HG02970 (cell line): Measurements from ENCODE around the gene SOX13.
"Not testable (repeated sequence)": the region's sequence is repeated elsewhere in the genome, so short reads cannot be mapped to it uniquely, and the experiment has no call there.

Source experiments
- ATAC-seq: cut with Tn5 transposase; IDR thresholded peaks from one replicate; pipeline ENCODE4 v1.9.1; 2021; ENCODE audit warnings: mild to moderate bottlenecking, moderate library complexity, moderate number of reproducible peaks; ENCODE audit not compliant: unreplicated experiment, low FRiP score

The SOX13 gene

DNA sequence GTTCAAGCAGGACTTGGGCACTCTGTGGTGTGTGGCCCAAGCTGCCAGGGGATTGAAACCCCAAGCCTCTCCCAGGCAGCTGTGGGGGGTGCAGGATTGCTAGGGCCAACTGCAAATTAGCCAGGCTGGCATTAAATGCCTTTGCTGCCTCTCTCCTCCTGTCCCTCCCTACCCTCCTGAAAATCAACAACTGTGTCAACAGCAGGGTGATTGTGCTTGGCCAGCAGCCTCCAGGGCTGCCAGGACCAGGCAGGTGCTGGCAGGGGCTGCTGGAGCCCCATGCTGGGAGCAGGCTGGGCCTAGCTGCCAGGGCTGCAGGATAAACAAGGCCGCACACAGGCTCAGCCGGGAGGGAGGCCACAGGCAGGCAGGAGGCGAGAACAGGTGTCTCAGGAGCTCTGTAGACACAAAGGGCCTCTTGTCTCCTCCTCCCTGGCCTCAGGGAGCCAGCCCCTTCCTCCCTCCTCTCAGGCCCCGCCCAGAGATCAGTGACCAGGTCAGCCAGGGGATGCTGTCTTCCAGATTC, 11.4 kb downstream of the SOX13 start:
- ATAC-seq, result no peak

DNA sequence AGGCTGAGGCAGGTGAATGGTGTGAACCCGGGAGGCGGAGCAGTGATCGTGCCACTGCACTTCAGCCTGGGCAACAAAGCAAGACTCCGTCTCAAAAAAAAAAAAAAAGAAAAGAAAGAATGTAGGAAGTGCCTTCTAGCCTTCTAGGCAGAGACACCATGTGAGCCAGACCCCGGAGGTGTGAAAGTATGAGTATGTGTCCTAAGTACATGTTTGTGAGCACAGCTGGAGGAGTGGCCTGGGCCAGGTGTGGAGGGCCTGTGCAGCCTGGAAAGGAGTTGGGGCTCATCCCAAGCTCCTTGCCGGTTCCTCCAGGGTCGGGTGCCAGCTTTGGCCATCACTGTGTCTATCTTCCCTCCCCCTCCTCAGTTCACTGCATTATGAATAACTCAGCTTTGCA, 13.0 kb downstream of the SOX13 start:
- ATAC-seq, result no peak

DNA sequence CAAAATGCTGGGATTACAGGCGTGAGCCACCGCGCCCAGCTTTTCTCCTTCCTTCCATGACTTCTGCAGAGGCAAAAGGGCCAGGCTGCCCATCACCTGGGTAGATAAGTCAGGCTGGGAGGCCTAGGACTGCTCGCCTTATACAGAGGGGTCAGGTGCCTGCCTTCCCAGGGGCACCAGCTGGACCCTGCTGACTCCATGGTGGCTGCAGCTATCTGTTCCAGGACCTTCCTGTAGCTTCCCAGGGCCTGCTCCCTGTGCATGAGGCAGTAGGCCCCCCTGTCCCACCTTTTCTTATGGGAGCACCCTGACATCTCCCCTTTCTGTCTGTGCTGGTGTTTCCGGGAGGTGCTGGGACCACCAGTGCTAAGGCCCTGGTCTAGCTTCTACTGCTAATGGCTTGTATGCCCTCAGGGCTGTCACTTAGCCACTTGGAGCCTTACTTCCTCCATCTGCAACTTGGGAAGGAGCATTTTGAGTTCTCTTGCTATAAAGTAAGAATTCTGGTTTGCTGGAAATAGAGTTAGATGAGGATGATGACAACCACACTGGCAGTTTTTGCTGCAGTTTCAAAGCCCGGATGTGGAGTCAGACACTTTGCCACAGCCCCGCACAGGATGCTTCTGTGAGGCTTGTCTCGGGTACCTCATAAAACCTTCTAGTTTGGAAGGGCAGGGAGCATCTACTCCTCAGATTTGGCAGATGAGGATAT, 14.4 kb downstream of the SOX13 start:
- no peak for ATAC-seq

DNA sequence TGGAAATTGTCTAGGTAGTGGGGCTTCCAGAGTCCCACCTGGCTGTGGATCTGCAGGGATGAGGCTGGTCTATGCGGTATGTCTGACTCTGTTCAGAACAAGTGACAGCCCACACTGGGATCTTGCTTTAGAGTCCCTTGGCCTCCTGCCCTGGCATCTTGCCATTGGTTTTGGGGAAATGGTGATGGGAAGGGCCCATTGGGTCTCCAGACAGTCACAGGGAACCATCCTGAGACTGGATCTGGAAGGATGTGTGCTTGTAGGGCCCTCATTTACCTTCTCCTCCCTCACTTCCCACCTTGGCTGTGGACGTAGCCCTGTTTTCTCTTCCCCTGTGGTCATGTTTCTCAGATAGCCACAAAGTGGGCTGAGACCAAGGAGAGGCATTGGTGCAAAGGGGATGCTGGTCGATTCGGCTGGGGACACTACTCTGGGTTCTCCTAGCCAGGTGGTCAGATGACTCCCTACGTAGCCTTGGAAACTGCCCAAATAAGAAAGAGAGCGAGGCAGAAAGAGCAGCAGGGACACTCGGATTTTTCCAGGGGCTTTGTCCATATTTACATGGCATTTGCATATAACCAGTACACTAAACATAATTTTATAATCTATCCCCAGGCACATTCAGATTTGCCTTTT, 15.1 kb downstream of the SOX13 start:
- ATAC-seq, result no peak

DNA sequence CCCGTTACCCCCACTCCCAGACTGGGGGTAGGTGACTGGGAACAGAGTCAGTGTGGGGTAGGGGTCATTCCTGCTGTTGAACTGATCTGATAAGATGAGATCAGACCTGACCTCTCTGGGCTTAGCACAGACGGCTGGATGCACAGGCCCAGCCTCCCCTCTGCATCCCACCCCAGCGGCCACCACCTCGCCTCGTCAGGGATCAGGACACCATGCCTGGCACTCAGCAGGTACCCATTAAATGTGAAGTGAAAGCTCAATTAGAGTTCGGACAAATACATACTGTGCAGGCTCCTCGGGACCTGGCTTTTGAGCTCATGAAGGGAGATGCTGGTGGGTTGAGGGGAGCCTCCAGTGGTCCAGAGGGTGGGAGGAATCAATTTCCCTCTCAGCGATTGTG, 15.7 kb downstream of the SOX13 start:
- no peak for ATAC-seq

DNA sequence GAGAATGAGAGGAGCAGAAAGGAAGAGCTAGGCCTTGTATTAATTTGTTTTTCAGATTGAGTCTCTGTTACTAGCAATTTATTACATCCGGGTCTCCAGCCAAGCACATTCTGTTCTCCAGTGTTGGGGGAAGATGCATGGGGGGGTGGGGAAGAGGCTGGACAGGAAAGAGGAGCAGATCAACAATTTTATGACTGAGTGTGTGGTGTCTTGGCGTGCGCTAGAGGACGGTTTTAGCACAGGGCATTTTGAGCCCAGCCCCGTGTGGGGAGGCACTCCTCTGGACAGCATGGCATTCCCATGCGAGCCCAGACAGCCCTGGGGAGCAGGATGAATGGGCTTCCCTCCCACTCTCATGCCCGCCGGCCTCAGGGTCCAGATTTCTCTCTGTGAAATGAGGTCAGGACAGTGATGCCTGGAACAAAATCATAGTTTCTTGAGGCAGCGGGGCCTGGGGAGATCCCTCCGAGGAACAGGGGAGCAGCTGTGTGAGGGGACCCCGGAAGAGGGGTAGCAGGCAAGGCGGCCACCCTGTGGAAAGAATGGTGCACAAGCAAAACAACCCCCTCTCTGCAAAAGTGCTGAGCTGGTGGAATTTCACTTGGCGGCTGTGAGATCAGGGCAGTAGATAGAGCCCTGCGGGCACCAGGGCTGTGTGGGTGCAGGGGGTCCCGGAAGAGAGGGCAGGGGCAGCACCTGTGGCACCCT, 16.3 kb downstream of the SOX13 start:
- ATAC-seq, result no peak

DNA sequence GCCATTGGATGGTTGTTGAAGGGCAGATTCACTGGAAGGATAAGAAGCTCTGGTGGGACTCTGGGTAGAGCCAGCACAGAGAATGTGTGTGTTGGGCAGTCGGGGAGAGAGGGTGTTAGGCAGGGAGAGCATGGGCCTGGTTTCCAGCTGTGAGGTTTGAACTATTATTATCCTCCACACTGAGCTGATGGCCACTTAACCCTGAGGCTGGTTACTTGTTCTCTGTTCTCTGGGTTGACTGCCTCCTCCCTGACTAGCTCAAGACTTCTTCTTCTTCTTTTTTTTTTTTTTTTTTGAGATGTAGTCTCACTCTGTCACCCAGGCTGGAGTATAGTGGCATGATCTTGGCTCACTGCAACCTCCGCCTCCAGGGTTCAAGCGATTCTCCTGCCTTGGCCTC, 17.2 kb downstream of the SOX13 start:
- not testable (repeated sequence) for ATAC-seq

DNA sequence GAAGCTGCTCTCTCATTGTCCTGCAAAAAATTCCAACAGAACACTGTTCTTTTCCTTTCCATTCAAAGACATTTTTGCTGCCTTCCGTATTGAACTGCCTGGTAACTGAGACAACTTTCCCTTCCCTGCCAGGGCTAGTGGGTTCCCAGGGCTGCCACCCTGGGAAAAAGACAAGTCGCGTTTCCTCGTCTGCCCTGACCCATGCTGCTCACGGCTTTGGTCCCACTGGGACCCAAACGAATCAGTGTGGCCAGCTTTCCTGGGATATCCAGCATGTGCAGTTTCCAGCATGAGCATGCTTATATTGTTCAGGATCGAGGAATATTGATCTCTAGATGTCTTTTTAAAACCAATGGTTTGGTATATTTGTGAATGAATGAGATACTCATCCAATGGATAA, 18.2 kb downstream of the SOX13 start:
- ATAC-seq, result no peak

DNA sequence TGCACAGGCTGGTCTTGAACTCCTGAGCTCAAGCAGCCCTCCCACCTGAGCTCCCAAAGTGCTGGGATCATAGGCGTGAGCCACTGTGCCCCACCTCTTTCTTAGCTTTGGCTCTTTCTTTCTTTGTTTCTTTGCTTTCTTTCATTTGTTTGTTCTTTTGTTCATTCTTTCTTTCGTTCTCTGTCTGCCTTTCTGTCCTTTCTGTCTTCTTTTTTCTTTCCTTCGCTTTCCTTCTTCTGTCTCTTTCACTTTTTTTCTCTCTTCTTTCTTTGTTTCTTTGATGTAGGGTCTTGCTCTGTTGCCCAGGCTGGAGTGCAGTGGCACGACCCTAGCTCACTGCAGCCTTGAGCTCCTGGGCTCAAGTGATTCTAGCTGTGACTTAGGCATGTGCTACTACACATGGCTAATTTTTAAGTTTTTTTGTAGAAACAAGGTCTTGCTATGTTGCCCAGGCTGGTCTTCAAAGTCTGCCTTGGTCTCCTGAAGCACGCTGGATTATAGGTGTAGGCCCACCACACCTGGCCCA, 18.9 kb downstream of the SOX13 start:
- no peak for ATAC-seq

DNA sequence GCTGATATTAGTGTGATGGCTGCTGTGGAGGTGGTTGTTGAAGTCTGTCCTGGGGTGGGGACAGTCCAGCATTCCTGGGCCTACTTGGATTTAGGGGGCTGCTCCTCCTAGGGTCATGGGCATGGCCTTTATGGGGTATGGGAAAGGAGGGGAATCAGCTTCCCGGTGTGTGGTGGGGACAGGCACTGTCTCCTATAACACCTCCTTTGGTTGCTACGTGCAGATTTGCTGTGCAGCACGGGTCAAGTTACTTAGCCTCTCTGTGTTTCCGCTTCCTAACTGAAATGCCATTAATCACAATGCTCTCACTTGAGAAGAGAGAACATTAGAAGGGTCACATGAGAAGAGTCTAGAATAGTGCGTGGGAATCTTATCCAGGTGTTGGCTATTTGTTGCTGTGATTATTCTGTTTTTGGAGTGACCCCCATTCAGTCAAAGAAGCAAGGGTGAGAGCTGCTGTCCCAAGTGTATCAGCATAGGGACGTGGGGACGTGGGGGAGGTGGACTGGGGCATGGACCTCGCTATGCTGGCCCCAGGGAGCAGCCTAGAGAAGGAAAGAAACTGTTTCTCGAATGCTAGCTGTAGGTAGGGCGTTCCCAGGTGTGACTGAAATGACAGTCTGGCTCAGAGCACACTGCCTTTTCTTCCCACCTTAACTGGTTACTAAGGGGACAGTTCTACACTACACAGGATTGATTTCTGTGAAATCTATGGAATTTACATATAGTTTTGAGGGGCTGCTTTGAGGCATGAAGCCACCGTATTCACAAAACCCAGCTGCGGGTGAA, 19.9 kb downstream of the SOX13 start:
- ATAC-seq, result no peak

DNA sequence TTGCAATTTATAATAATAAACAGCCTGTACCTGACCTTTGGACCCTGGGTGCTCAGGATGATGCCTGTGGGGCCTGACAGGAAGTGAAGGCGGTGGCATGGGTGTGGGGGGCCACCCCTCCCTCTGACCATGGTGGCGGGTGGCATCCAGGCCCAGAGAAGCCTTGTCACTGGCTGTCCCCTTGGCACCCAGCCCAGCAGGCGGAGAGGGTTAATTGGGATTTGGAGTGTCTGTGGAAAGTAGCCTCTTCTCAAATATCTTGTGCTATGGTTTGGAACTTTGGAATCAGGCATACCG, 20.5 kb downstream of the SOX13 start:
- no peak for ATAC-seq

DNA sequence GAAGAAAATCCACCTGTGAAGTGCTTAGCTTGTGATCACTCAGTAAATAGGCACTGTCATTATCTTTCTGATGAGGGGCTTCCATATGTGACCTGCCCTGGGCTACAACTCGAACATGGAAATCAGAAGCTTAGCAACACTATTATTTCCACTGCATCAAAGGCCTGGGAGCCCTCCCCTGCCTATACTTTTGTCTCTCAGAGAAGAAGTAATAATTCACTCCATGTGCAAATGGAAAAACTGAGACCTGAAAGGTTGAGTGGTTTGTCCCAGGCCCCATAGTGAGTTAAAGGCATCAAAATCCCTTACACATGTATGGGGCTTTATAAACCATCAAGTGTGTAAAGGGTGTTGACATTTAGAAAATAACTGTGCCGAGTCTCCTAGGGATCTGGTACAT, 20.9 kb downstream of the SOX13 start:
- no peak for ATAC-seq

DNA sequence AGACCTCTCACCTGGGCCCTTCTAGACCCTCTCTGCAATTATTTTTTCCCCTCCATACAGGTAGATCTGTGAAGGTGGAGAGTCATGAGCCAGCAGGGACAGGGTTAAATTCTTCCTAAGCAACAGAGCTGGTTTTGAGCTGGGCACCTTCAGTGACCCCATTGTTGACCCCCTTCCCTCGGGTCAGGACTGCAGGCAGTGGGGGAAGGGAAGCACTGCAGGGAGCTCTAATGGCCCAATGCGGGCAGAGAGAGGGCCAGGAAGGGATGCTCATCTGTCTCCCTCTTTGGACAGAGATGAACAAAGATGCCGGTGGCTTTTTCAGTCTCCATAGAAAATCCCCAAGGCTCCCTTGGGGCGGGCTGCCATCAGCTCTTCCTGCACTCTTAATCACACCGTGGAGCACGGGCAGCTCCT, 21.4 kb downstream of the SOX13 start:
- no peak for ATAC-seq

DNA sequence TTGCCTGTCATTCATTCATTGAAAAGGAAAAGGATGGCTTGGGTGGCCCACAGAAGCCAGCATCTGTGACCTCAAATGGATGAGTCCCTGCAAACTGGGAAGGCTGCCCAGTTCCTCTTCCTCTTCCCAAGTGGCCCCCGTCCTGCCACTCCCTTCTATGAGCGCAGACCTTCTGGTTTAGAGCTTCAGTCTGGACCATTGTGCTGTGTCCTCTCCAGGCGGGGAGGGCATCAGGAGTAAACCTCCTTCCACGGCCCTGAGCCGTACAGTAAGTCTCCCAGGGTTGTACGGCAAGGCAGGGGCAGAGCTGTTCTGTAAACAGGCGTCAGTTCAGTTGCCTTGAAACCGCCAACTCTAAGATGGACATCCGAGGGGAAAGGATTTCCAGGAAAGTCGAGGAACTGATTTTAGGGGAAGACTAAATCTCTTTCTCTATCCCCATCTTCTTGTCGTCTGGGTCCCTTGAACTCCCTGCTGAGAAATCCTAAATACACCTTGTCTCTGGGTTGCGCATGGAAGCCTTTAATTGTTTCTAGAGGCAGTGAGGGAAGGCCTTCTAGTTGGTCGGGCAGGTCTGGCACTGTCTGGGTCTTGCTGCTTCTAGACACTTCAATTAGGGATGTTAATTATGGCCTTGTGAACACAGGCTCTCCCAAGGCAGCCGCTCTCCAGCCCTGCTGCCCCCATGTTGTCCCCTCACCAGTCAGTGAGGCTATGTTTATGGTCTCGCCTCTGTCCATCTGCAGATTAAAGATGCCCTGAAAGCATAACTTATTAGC, 22.1 kb downstream of the SOX13 start:
- no peak for ATAC-seq

DNA sequence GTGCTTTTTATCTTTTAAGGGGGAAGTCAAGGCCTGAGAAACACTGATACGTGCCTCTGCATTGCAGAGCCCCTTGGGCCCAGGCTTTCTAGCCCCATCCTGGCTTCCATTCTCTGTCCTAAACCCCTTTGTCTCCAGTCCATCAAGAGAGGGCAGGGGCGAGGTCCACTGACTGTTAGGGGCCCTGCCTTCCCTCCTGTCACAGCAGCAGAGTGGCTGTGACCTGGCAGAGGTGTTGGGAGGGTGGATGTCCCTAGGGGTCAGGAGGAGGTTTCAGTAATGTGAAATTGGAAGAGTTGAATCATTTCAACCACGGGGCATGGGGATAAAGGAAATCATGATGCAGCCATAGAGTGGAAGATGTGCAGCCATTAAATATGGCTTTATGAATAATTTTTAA, 24.0 kb downstream of the SOX13 start:
- ATAC-seq, result no peak

DNA sequence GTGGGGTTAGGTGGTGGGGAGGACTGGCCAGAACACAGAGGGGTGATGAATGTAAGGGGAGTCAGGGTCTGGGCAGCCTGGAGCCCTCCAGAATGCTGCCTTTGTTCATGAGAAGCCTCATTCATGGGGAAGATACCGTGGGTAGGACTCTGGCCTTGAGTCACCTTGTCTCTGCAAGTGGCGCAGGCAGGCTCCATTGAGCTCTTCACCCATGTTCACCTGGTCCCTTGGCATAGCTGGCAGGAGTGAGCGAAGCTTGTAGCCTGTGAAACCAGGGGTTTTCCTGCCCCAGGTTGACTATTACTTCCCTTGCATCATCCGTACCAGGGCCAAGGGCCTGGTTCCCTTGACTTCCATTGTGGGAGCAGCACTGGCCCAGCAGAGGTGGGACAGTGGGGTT, 25.8 kb downstream of the SOX13 start:
- ATAC-seq, result no peak

DNA sequence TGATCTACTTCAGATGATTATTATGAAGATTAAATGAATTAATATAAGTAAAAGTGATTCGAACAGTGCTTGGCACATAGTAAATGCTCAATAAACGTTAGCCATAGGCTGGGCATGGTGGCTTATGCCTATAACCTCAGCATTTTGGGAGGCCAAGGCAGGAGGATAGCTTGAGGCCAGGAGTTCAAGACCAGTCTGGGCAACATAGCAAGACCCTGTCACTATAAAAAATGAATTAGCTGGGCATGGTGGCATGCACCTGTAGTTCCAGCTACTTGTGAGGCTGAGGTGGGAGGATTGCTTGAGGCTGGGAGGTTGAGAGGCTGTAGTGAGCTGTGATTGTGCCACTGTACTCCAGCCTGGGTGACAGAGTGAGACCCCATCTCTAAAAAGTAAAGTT, 26.8 kb downstream of the SOX13 start:
- ATAC-seq, result not testable (repeated sequence)

DNA sequence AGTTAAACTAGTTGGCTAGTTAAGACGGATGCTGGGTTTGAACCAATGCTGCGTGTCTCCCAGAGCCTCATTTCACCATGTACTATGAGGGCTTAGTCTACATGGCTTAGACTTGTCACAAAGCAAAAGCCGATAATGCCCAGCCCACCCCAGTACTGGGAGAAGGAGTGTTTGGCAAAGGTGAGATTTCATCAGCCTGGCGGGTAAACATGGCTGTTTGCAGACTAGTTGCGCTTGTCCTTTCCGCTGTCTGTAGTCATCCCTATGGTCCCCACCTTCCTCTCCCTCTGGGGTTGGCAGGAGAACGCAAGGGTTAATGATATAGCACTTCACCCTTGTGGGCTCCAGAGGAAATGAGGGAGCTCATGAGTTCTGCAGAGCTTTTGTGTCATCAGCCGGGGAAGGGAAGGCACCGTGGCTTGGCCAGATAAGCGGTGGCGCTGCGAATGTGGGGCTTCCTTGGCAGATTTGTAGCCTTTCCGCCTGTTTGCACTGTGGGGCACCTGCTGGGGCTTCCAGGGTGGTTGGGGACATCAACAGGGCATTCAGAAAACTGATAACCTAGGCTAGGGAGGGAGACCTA, 29.2 kb downstream of the SOX13 start:
- ATAC-seq, result no peak

DNA sequence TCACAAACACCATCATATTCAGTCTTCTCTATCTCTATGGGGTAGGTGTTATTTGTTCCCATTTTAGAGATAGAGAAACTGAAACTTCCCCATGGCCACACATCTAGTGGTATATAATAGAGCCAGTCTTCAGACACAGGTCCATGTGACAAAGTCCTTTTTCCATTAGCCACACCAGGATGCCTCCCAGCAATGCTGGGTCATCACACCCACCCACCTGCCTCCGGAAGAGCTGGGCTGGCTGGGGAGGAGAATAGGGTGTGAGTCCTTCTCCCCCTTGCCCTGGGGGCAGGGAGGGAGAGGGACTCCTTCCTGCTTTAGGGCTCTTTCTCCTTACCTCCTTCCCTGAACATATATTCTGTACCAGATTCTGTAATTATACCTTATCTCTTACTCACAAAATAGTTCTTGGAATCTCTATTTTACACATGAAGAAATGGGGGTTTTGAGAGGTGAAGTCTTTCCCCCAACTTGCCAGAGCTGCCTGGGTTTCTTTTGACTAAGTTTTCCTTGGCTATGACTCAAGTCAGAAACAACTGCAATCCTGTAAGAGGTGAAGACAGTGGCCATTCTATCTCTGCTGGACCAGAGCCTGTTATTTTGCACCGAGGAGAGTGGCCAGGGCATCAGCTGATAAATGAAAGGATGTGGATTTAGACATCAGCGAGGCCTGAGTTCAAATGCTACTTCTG, 30.0 kb downstream of the SOX13 start:
- no peak for ATAC-seq
